Ovary (tissue), 9 donors: ENCODE results near the gene FBXL5. TPM values are rescaled to one million over a fixed set of nuclear protein-coding genes. Genes with fewer than 3 reads are reported as not detected.

Experiments
- DNase-seq, 5 donors: peaks; one replicate each; pipeline ENCODE4 v3.0.0-alpha.2; 2019 to 2020
- H3K27ac ChIP-seq, 2 donors: fragments of 200-600 bp; one replicate each; pipeline versions ENCODE4 v1.5.1 to v1.8.0; 2019 to 2022
- H3K27me3 ChIP-seq: fragments of 200-600 bp; one replicate; pipeline ENCODE4 v1.8.0; 2022
- H3K36me3 ChIP-seq: fragments of 200-600 bp; sonication (generic); one replicate; pipeline ENCODE4 v1.5.1; 2019
- H3K4me1 ChIP-seq: one replicate; pipeline ENCODE4 v1.8.1; 2013; ENCODE audit warnings: mild to moderate bottlenecking, moderate library complexity; ENCODE audit not compliant: insufficient read depth
- H3K4me3 ChIP-seq: fragments of 200-600 bp; sonication (generic); one replicate; pipeline ENCODE4 v1.5.1; 2017
- H3K9me3 ChIP-seq, 2 donors: fragments of 200-600 bp in 1 of 2; sonication (generic) in 1 of 2; one replicate each; pipeline versions ENCODE4 v1.5.1 to v1.8.1; 2013 to 2019; ENCODE audit warnings: mild to moderate bottlenecking in 1 of 2, moderate library complexity in 1 of 2
- CTCF ChIP-seq, 3 donors: fragments of 450-650 bp in 2 of 3; fragments of 200-600 bp in 1 of 3; IDR thresholded peaks; one replicate each; pipeline versions ENCODE4 v1.5.1 to v1.8.0; 2016 to 2022; ENCODE audit warnings: antibody characterized with exemption in 3 of 3, mild to moderate bottlenecking in 1 of 3
- EP300 ChIP-seq: sonication (generic); formaldehyde crosslinking; IDR thresholded peaks from one replicate; pipeline ENCODE4 v1.6.1; 2017; ENCODE audit warnings: antibody characterized with exemption
- POLR2A ChIP-seq: fragments of 450-650 bp; IDR thresholded peaks from one replicate; pipeline ENCODE4 v1.6.1; 2017; ENCODE audit warnings: antibody characterized with exemption, mild to moderate bottlenecking, moderate library complexity
- WGBS, 3 donors: extraction: QIAGEN DNeasy Blood & Tissue Kit in 1 of 3; methylation state at CpG; one replicate each; pipeline versions ENCODE4 v1.1.5 to v1.1.7; 2013 to 2017; 5-methylcytosine and 5-hydroxymethylcytosine counted together
- intact Hi-C, 4 donors: fragments of 100-400 bp; cut with DNase I; formaldehyde crosslinking; loops; one replicate each; pipeline versions ENCODE4 v1.11.0 to v1.15.1; 2022 to 2023
- polyA plus RNA-seq, 2 donors: library from polyadenylated mRNA; stranded (reverse); fragments of 200-250 nt in 1 of 2; fragments of 350-450 nt in 1 of 2; fragmentation: Illumina TruSeq in 1 of 2; extraction: RNeasy Lipid Tissue Mini Kit (QIAGEN cat#74804) in 1 of 2; gene quantifications; one replicate each; pipeline ENCODE4 v1.2.3, GENCODE V29; 2013 to 2014
- total RNA-seq, 7 donors: library from RNA; depleted of rRNA in 2 of 7; stranded (reverse); fragments of >200 nt in 2 of 7; fragmentation: NEBNext Ultra II Directional in 3 of 7; extraction: Animal tissue kit (Norgen Biotek cat#: 25700) in 3 of 7; gene quantifications; one replicate each; pipeline versions ENCODE4 v1.1.0 to v1.2.4, GENCODE V29; 2016 to 2023
- donor health status: DM: no; HTN: no; CAD: no; lungs with moderate emphysema.
- donor health status: DM: no; HTN: no; CAD: no.
- donor health status: Bipolar disorder and iron deficiency.
- donor health status: DM: yes; HTN: yes; CAD: no.
- donor health status: DM: no; HTN: no; CAD: no.
- donor health status: DM: yes; HTN: yes; CAD: no.

The FBXL5 gene
- total and polyA plus RNA-seq, 9 donors: 68.7 to 104 (median 90.4) TPM

GRCh38 chr4:15689540-15689939 lies 34.4 kb upstream of the FBXL5 start:
- Histone ChIP-seq H3K4me3 (no peak overlapping the region), H3K9me3 (no peaks in the 10 kb centered on the region), H3K27me3 (no peaks in the 10 kb centered on the region), H3K4me1 (peaks cover 1% of the 10 kb centered on the region), H3K36me3 (no peaks in the 10 kb centered on the region), H3K27ac (no peak overlapping the region)
- TF ChIP-seq CTCF (IDR thresholded peaks at IDR 0.05): no peak
- TF ChIP-seq POLR2A: no peak
- TF ChIP-seq EP300: no peak
- intact Hi-C loops: no loop called here
- WGBS, 3 donors: 94 to 99% (median 97%) methylated on average over 2 of the region's 2 CpGs
- no peak for DNase-seq

- Histone ChIP-seq H3K4me1 (peaks cover 1% of the 10 kb centered on the region), H3K27me3 (no peaks in the 10 kb centered on the region), H3K36me3 (no peaks in the 10 kb centered on the region), H3K4me3 (no peak overlapping the region), H3K9me3 (no peaks in the 10 kb centered on the region), H3K27ac (no peak overlapping the region)
- intact Hi-C loops: no loop called here
- 42 to 62% (median 56%) methylated on average over 5 of the region's 5 CpGs for WGBS, 3 donors
- no peak for DNase-seq
- no peak for TF ChIP-seq CTCF (IDR thresholded peaks at IDR 0.05)
- no peak for TF ChIP-seq EP300
- no peak for TF ChIP-seq POLR2A
These were observed 32.9 kb upstream of the FBXL5 start for GRCh38 chr4:15688051-15688450.

- intact Hi-C loops: no loop called here
- peaks cover 2% of the 10 kb centered on the region for H3K4me1 ChIP-seq
- WGBS, 3 donors: 86 to 88% (median 88%) methylated on average over 1 of the region's 1 CpG
These were observed 29.3 kb upstream of the FBXL5 start for GRCh38 chr4:15684498-15684897.

GRCh38 chr4:15683143-15683495 lies 28.0 kb upstream of the FBXL5 start:
- Histone ChIP-seq H3K36me3 (no peaks in the 10 kb centered on the region), H3K27ac (no peak overlapping the region), H3K4me1 (peaks cover 2% of the 10 kb centered on the region), H3K4me3 (no peak overlapping the region), H3K27me3 (no peaks in the 10 kb centered on the region), H3K9me3 (no peaks in the 10 kb centered on the region)
- intact Hi-C loops: no loop called here
- DNase-seq: no peak
- TF ChIP-seq POLR2A (no peak), CTCF (IDR thresholded peaks at IDR 0.05) (no peak), EP300 (no peak)
- 71 to 82% (median 77%) methylated on average over 2 of the region's 2 CpGs for WGBS, 3 donors

More at GRCh38 chr4:15684498-15684897, 29.3 kb upstream of the FBXL5 start:
- no peak for DNase-seq
- H3K36me3 ChIP-seq: no peaks in the 10 kb centered on the region
- H3K27ac ChIP-seq: no peak overlapping the region
- TF ChIP-seq CTCF (IDR thresholded peaks at IDR 0.05) (no peak), POLR2A (no peak), EP300 (no peak)
- no peak overlapping the region for H3K4me3 ChIP-seq
- H3K9me3 ChIP-seq: no peaks in the 10 kb centered on the region
- H3K27me3 ChIP-seq: no peaks in the 10 kb centered on the region
